GM18909 (cell line): ENCODE data around the gene TGM3.
"Not testable (repeated sequence)": the region's sequence is repeated elsewhere in the genome, so short reads cannot be mapped to it uniquely, and the experiment has no call there.

ENCODE experiments used
- ATAC-seq: cut with Tn5 transposase; IDR thresholded peaks from one replicate; pipeline ENCODE4 v1.9.1; 2021; ENCODE audit warnings: mild to moderate bottlenecking; ENCODE audit not compliant: unreplicated experiment, poor library complexity

TGM3 gene

GRCh38 chr20:2295886-2296515, at the start of gene TGM3:
TGM3 (plus strand) TSS chr20:2296001; CDS start chr20:2296064, 63 bp downstream.
- no peak for ATAC-seq

DNA sequence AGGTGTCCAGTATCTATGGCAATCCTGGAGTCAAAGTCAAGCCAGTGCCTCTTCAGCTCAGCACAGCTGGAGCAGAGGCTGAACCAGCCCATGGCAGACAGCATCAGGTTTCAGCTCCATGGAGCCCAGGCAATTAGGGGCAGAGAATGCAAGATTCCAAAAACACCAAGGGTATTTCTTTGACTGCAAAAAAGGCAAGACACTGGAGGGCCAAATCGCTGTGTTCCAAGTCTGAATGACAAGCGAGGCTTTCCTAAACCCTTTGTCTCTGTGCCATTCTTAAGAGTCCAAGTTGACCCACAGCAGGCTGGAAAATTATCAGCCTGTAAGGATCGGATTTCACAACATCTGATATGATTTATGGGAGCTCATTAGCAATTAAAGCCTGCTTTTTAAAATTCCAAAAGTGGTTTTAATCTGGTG, 49.7 kb upstream of the TGM3 start:
- no peak for ATAC-seq

DNA sequence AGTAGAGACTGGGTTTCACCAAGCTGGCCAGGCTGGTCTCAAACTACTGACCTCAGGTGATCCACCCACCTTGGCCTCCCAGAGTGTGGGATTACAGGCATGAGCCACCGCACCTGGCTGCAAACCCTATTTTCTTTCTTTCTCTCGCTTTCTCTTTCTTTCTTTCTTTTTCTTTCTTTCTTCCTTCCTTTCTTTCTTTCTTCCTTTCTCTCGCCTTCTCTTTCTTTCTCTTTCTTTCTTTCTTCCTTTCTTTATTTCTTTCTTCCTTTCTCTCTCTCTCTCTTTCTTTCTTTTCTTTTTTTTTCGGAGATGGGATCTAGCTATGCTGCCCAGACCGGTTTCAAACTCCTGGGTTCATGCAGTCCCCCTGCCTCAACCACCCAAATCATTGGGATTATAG, 47.0 kb upstream of the TGM3 start:
- no peak for ATAC-seq

DNA sequence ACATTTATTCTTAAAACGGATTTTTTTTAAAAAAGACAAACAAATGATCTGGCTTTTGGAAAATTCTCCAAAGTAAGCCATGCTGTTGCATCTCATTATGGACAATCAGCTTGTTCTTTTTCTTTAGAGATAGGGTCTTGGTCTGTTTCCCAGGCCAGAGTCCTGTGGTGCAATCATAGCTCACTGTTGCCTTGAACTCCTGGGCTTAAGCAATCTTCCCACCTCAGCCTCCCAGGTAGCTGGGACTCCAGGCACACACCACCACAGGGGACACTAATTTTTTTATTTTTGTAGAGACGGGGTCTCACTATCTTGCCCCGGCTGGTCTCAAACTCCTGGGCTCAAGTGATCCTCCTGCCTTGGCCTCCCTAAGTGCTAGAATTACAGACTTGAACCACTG, 45.9 kb upstream of the TGM3 start:
- no peak for ATAC-seq

DNA sequence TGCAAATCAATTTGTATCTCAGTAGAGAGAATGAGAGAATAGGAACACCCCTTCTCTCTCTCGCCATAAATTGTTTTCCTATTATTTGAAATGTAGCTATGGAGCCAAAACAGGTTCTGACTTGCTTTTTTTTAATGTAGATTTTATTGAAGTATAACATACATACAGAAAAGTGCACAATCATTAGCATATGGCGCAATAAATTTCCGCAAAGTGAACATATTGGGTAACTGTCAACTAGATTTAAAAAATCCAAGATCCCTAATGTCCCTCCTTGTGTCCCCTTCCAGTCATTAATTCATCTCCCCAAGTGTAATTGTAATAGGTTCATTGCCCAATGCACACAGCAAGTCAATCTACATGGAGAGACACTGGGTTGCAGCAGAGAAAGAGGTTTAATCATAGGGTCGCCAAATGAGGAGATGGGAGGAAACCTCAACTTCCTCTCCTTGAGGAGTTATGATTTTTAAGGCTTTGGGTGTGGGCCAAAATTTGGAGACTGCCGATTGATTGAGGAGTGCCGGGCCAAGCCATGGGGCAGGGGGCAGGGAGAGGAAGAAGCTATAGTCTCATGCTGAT, 43.3 kb upstream of the TGM3 start:
- ATAC-seq = no peak

GRCh38 chr20:2253256-2253655, 42.5 kb upstream of the TGM3 start:
- ATAC-seq = no peak

- ATAC-seq = no peak
These were observed 41.5 kb upstream of the TGM3 start for GRCh38 chr20:2254333-2254732.

DNA sequence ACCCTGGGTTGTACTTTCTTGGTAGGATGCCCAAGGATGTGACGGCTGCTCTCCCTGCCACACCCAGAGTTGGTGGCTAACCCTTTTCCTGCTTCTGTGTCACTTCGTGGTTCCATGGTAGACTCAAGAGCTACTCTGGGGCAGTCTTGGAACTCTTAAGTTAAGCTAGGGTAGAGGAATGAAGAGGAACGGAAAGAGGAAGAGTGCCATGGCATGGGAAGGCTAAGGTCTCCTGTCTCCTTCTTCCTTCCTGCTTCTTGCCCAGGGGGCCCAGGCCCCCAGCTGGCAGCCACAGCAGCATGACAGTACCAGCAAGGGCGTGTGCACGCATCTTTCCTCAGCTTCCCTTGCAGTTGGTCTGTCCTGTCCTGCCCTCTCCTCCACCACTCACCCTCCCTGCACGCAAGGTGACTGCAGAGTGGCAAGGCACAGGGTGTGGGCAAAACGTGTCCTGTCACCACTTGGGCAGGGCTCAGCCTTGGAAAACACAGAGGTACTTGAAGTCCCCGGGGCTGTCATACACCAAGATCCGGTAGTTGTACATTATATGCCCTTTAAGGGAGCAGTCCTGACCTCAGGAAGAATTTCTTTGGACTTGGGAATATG, 39.8 kb upstream of the TGM3 start:
- ATAC-seq = no peak

DNA sequence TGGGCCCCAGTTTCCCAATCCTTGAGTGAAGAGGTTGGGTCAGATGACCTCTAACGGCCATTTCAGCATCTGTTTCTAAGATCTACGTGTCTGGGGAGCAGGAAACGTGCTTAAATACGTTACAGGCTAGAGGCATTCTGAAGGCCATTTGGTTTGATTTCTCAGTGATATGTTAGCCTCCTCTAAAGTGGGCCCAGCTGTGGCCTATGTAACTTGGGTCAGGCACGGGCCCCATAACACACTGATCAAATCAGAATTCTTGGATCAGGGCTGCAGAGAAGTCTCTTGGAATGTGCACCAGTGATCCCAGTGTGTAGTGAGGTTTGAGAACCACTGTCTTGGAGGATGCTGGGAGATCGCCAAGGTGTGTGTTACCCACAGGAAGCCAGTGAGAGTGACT, 36.1 kb upstream of the TGM3 start:
- ATAC-seq = no peak

DNA sequence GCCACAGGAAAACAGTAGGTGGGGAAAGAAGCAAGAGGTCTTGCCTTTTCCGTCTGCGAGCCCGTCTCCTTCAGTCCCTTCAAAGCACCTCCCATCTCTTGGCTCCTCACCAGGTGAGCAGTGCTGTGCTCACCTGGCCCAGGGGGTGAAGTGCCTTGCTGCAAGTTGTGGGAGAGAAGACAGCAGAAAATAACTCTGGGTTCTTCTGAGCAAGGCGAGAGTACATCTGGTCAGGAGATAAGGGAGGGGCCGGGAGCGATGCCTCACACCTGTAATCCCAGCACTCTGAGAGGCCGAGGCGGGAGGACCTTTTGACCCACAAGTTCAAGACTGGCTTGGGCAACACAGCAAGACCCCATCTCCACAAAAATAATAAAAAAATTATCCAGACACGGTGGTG, 35.6 kb upstream of the TGM3 start:
- no peak for ATAC-seq

GRCh38 chr20:2261046-2261485, 34.7 kb upstream of the TGM3 start:
- ATAC-seq = no peak

DNA sequence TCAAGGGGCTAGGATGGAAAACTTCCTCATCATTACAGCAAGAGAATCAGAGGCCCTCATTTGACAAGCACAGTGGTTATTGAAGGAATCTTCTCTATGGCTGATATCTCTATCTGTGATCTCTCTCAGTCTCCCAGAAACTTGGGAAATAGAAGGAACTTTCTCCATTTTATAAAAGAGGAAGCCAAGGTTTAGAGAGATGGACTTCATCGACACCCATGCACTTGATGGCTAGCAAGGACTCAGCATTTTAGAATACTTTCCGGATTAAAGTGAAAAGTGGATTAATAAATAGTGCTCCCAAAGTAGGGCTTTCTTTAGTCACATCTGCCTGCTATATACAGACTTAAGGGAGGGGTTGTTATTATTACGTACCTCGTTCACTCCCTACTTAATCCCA, 34.2 kb upstream of the TGM3 start:
- ATAC-seq = no peak

GRCh38 chr20:2264118-2264517, 31.7 kb upstream of the TGM3 start:
- no peak for ATAC-seq

GRCh38 chr20:2264621-2265374, 31.0 kb upstream of the TGM3 start:
- not testable (repeated sequence) for ATAC-seq

DNA sequence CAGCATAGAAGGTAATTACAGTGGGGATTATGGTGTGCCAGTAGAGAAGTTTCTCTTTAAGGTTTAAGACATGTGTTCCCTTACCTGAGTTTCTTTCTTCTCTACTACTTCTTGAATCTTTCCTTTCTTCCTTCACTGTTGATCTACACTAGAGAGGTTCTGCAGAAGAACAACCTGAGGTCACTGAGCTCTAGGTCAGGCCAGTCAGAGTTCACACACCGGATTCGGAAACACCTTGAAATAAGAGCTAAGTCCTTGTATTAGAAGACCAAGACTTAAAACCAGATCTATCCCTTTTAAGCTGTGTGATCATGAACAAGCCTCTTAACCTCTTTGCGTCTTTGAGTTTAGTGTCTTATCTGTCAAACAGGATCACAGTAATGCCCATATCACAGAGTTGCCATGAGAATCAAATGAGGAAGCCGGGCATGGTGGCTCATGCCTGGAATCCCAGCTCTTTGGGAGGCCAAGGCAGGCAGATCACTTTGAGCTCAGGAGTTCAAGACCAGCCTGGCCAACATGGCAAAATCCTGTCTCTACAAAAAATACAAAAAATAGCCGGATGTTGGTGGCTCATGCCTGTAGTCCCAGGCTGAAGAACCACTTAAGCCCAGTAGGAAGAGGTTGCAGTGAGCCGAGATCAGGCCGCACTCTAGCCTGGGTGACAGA, 22.0 kb upstream of the TGM3 start:
- ATAC-seq = no peak

DNA sequence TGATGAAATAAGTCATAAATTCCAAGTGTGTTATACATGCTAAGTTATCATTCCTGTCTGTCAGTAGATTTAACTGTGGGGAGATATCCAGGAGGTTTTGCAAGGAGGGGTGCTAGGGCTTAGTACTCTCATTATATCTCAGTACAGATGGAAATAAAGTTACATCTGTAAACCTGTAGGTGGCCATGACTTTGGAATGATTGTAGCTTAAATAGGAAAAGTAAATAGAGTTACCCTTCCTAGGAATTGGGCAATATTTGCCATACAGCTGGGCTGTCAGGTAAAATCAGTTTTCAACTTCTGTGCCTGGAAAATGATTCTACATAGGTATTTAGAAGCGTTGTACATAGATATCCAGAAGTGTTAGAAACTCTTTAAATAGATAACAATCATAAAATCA, 19.8 kb upstream of the TGM3 start:
- no peak for ATAC-seq

GRCh38 chr20:2279253-2279779, 16.5 kb upstream of the TGM3 start:
- no peak for ATAC-seq

- no peak for ATAC-seq
These were observed 15.7 kb upstream of the TGM3 start for GRCh38 chr20:2280082-2280481.

DNA sequence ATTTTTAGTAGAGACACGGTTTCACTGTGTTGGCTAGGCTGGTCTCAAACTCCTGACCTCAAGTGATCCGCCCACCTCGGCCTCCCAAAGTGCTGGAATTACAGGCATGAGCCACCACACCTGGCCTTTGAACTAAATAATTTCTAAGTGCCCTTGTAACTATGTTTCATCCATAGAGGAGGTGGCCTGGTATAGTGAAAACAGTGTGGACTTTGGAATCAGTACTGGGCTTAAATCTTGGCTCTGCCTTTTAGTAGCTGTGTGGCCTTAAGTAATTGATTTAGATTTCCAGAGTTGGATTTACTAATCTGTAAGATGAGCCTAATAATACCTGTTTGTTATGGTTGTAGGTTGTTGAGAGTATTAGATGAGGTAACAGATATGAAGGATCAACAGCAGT, 14.2 kb upstream of the TGM3 start:
- ATAC-seq = no peak

DNA sequence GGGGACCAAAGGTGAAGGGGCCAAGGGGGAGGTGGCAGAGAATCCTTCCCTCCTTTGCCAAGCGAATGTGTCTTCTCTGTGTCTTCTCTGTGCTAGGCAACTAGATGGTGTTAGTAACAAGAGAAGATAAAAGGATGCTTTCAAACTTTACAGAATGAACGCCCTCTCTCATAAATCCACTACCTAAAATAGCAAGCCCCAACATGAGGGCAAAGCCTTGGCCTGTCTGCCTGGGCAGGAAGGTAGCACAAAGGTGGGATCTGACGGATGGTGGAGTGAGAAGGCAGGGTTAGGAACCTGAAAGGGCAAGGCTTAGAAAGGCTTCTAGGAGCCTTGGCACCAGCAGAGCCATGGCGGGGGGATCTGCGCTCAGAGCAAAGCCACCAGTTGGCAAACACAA, 13.6 kb upstream of the TGM3 start:
- no peak for ATAC-seq
